IPS-NIHi11 (cell line): ENCODE data around the gene PRKCA.
"Not testable (repeated sequence)": the region's sequence is repeated elsewhere in the genome, so short reads cannot be mapped to it uniquely, and the experiment has no call there.

ENCODE experiments used
- DNase-seq: peaks from one replicate; pipeline ENCODE4 v3.0.0; 2012; ENCODE audit warnings: mixed read lengths, low spot score

PRKCA gene

DNA sequence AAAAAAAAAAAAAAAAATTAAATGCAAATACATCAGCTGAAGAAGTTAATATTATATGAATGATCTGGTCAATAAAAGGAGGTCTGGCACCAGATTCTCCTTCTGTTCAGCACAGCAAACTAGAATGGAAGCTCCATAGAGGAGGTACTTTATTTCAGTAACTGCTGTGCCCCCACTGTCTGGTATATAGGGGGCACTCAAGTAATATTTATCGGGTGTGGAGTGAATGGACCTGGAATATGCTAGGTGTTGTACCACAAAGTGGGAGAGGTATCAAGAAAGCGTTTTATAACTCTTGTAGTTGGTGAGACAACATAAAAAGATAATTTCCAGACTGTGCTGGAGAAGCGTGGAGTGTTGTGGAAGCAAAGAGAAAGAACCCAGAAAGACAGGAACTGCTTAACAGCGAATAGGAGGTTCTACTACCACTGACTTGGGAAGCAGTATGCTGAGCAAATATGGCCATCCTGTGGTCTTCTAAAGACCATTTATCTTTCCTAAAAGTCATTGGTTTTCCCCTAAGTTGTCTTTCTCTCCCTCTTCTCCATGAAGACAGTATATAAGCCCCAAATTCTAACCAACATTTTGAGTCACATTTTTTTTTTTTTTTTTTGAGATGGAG, 12.2 kb upstream of the PRKCA start:
- DNase-seq = no peak

DNA sequence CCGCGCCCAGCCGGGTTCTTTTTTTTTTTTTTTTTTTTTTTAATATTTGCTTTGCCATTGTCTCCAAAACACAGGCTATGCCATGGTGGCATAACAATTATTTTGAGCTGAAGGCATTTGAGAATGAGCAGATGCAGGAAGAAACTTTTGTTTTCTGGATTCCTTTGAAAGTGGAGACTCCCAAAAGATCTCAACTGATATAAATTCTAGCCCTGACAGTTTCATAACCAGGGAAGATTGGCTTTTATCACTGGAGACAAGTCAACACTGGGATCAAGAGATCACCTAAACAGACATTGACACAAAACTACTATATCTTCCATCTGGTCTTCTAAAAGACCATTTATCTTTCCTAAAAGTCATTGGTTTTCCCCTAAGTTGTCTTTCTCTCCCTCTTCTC, 10.1 kb upstream of the PRKCA start:
- DNase-seq = no peak

DNA sequence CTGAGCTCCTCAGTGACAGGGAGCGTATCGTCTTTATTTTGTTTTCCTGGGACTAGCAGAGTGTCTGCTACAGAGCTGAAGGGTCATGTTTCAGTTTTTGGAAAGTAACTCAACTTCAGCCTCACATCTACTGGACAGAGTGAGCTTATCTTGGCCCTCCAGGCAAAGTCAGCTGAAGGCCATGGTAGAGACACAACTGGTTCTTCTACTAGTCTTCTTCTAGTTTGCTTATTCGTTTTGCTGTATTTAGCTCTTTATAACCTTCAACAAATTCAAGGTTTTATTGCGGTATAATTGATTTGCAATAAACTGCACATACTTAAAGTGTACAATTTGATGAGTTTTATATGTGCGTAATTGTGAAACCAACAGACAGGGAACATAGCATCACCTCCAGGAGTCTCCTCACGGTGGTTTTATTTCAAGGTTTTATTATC, 6.1 kb upstream of the PRKCA start:
- DNase-seq = no peak

DNA sequence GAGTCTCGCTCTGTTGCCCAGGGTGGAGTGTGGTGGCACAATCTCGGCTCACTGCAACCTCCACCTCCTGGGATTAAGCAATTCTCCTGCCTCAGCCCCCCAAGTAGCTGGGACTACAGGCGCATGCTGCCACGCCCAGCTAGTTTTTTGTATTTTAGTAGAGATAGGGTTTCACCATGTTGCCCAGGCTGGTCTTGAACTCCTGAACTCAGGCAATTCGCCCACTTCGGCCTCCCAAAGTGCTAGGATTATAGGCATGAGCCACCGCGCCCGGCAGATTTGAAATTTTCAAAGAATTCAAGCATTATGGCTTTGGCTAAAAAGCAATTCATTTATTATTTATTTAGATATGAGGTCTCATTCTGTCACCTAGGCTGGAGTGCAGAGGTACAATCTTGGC, 5.0 kb upstream of the PRKCA start:
- DNase-seq = not testable (repeated sequence)

DNA sequence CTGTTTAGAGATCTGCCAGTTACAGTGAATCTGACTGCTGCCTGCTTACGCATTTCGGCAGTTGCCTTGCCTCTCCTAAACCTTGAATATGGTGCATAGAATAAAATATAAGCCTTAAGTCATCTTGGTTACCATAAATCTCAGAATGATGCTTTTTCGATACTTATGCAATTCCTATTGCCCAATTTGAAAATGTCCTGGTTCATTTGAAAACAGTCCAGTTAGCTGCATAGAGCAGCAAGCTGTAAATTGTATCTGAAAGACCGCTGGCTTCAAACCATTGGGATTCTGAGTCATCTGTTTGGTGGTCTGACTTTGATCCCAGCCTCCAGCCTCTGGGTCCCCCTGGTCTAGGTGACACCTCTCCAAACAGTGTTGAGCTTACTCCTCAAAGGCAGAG, 2.7 kb upstream of the PRKCA start:
- DNase-seq = no peak

DNA sequence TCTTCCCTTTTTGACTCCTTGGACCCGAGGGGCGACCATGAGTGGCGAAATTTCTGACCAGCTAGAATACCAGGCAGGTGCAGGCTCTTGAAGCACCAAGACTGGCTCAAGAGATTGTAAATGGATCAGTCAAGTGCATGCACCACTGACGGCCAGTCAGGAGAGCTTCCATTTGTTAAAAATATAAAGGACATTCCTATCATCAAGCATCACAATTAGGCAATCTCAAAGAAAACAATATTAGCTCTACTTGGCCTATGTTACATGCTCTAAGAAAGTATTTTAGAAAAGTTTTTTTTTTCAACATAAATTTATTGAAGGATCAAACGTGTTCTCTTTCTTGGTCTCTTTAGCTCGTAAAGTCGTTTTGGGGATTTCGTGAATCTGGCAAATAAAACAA, 1.5 kb upstream of the PRKCA start:
- DNase-seq = no peak

DNA sequence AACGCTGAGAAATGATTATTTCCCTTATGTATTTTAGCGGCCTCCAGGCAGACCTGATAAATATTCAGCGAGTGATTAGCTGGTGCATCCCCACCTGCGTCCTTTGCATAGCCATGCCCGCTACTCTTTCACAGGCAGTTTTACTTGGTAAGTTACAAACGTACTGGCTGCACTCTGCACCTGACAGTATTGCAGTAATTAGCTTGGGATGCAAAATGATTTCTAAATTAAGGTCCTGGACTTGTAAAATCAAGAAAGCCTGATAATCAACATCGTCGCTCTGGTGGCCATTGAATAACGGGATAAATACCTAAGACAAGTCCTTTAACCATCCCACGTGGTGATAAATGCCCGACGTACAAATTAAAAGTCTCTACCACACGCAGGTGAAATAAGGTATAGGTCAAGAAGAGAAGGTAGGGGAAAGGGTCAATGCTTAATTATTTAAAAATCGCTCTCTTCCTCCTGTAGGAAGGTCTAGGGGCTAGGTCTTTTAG, 998 bp upstream of the PRKCA start:
- DNase-seq = no peak

DNA sequence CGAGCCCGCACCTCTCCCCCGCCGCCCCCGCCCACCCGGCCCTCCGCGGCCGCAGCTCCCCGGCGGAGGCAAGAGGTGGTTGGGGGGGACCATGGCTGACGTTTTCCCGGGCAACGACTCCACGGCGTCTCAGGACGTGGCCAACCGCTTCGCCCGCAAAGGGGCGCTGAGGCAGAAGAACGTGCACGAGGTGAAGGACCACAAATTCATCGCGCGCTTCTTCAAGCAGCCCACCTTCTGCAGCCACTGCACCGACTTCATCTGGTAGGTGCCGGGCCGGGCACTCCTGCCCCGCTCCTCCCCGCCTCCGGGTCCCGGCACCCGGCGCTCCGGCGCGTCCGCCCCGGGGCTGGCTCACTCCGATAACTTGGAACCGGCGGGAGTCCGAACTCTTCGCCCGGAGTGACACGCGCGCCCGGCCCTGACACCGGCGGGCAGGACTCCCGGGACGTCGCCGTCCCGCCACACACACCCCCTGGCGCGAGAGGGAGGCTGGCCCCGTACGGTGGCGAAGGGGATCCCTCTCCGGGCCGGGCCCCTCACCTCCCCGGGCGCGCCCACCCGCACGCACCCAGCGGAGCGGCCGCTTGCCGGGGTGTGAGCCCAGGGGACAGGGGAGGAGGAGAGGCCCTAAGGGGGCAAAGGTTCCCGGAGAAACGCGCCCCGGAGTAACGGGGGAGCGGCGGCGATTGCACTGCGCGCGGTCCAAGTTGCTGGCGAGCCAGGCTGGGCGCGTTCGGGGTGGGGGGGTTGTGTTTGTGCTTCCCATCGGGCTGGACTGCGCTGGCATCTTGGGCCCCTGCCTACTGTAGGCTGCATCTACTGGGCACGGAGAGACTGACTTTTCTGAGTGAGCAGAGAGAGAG, 581 bp downstream of the PRKCA start:
- DNase-seq = peak; percentile 43

DNA sequence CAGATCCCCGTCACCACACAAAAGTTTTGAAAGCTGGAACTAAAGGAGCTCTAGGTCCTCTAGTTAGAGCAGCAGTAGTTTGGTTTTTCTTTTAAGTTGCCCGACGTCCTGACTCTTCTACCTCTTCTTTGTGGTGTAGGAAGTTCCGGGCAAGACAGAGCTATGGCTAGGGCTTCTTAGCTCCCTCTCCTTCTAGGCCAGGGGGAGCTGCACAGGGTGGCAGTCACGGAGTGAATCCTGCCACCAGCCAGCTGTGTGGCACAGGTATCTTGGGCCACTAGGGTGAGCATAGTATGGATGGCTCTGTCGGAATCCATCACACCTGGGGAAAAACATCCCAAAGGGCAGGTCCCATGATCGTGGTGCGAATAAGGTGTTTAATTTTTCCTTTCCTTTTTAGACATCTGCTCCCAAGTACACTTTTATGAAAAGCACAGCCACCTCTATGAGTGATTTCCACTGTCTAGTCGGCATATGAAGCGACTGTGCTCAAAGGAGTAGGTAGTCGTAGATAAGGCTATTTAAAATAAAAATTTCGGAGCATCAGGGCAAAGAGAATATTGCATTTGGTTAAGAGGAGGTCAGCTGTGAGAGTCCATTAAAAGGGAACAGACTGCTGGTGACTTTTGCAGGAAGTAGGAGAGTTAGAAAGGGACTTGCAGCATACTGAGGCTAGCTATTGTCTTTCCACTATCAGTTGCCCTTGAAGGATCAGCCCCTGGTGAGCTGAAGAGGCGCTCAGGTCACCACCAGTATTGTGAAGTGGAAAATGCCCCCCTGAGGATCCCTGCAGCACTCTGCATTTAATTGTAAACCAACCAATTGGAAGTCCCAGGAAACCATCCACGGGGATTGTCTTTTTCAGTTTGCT, 2.1 kb downstream of the PRKCA start:
- DNase-seq = peak; percentile 65

DNA sequence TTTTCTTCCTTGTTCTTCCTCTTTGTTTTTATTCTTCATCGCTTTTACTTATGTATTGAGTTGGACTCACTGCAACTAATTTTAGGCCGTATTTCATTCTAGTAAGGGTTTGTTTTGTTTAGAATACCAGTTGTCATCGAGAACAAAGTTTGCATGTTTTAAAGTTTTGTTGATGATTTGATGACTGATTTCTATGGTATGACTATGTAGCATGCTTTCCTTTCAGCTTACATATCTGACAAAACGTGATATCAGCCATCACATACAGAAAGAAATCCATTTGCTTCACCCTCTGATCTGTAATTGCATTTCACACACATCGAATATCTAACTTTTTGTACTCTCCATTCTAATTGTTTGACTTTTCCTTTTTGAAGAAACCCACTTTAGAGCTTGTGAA, 4.0 kb downstream of the PRKCA start:
- no peak for DNase-seq

DNA sequence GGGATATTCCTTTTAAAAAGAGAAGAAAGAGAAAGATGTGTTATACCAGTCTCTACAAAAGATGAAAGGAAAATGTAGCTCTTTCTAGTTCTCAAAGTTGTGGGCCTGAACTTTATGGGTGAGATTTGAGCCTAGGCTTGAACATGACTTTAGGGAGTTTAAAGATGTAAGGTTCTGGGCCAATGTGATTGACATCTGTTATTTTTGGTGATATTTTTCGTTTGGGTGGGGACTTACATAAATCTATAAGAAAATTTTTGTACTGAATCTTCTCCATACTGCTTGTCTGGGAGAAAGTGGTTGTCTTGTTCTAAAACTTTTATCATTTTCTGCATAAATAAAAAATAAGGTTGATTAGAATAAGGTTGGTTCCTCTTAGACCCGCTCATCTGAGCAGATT, 4.8 kb downstream of the PRKCA start:
- no peak for DNase-seq

DNA sequence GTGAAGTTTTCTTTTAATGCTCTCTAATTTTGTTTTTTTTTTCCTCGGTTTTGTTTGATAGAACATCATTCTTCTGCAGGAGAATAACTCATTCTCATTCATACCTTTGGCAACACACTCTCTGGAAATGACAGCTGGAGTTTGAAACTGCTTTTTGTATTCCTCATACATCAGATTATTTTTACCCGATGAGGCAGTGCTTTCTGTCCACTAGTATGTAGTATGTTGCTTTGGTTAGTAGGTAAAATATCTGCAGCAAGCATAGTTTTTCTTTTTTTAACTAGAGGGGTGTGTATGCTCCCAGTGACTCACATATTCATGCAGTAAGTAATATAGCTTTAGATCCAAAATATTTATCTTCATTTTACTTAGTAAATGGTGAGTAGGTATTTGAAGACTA, 6.4 kb downstream of the PRKCA start:
- DNase-seq = no peak

DNA sequence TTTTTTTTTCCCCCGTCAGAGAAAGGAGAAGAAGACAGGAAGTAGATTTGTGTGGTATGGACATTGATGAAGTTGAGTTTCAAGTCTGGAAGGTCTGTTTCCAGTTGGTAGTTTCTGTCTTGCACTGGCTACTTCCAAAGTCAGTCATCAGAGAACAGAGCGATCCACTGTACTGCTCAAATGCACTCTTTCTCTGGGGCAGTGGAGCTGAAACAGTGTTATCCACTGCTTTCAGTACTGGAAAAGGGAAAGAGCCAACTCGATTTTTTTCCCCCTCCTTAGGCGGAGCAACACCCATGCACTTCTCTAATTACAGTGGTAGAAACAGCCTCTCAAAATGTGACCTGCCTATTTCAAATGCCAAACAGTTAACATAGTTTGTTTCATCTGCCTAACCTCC, 7.4 kb downstream of the PRKCA start:
- peak; percentile 17 for DNase-seq

DNA sequence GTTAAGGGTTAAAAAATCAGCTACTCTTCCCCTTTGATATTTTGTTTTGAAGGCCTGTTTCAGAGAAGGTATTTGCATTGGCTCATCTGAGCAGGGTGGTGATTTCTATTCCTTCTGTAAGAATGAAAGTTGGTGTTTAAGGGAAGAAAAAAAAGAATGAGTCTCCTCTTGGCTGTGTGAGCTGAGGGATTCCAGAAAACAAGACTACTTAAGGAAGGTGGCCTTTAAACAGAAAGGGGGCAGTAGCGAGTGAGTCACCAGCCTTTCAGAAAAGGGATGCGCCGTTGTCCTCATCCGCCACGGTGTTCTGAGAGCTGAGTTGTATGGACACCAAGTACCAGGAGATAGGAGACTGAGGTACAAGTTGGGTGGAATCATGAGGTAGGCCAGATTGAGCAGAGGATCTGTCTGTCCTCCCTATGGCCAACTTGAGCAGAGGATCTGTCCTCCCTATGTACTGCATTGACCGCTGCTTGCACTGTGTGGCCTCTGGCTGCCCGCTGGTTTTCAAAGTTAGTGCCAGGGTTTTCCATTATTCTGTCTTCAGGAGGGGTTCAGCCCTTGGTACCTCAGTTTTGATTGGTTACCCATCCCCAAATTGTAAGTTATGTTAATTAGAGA, 8.2 kb downstream of the PRKCA start:
- peak; percentile 35 for DNase-seq

DNA sequence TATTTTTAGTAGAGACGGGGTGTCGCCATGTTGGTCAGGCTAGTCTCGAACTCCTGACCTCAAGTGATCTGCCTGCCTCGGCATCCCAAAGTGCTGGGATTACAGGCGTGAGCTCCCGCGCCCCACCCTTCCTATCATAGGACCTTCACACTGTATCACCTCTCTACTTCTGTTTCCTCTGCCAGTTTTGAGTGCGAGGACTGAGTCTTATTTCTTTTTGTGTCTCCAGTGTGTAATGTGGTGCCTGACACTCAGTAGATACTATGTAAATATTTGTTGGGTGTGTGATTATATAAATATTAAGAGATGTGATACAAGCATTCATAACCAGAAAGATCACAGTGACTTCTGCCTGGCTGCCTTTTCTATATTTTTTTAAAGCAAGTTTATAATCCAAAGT, 10.5 kb downstream of the PRKCA start:
- DNase-seq = no peak

DNA sequence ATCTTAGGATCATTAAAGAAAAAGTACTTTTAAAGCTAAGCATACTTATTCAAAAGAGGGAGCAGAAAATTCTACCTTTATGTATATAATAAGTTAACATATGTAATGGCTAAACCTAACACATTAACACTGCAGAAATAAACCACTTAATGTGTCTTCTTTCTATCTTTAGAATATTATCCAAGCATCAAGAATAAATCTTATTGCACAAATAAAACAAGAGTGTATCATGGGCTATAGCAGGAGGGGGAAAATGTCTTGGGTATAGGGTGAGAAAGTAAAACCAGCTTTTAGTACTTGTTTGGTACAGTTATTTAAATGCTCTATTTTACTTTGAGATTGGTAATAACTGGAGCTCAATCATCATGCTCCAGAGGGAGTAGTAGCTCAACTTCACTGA, 10.9 kb downstream of the PRKCA start:
- no peak for DNase-seq

DNA sequence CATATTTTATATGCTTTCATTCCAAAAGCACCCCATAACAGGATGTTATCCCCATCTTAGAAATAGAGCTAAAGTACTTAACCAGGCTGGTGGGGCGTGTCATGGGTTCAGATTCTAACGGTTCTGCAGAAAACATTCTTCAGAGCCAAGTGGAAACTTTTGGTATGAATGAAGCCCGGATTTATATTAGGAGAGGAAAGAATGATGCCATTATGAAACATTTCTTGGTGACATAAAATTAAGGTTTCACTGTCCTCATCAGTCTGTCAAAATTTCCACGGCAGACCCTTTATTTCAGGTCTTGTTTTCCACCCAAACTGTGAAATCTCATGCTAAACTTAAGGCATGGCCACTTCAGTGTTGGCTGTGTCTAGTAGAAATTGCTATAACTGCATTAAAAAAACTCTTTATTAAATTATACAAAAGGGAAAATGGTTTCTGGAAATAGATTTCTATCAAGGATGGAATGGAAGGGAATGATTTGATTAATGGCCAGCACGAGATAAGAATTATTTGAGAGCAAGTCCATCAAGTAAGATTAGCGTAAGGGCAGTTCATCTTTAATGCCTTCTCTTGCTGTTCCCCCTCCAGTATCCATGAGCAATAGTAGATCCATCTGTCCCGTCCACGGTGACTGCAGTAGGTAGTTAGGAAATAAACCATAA, 11.7 kb downstream of the PRKCA start:
- DNase-seq = no peak

DNA sequence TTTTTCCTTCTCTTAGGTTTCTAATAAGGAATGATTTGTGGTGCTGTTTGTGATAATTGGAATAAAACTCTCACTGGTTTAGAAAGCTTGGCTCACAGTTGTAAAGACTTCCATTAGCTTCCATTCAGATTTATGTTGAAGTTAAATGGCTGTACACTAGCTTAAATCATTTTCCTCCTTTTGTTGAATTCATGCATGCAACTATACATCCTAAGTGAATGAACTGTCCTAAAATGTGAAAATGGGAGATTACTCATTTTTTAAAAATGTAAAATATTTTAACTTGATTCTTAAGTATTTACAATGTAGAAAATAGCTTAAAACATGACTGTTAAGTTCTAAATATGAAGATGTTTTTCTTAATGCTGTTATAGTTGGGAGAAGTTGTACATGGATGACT, 15.2 kb downstream of the PRKCA start:
- DNase-seq = no peak

DNA sequence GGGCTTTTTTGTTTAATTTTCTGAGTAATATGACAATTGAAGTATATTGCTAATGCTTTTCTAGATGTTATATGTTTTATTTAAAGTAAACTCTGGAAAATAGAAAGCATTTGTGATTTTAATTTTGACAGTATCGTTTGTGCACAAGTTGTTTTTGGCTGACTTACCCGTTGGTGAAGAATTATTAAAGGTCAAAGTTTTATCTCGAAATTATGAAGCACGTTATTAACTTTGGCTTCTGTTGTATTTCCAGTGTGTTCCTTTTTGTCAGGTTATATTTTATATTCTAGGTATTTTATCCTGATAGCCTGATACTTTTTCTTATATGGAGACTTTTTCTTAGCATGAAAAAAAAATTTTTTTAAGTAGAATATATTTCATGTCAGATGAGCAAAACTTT, 16.8 kb downstream of the PRKCA start:
- DNase-seq = no peak

DNA sequence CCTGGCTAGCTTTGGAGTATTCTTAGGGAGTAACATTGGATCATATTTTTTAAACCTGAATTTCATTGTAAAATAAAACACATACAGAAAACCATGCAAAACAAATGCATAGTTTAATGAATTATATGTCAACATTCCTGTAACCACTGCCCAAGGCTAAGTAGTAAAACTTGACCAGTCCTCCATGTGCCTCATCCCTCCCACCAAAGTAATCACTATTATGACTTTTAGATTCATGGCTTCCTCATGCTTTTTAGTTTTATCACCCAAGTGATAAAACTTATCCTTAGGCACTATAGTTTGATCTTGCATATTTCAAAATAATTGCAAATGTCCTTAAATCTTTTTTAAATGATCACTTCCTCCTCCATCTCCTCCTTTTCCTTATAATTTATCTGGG, 20.4 kb downstream of the PRKCA start:
- DNase-seq = no peak

DNA sequence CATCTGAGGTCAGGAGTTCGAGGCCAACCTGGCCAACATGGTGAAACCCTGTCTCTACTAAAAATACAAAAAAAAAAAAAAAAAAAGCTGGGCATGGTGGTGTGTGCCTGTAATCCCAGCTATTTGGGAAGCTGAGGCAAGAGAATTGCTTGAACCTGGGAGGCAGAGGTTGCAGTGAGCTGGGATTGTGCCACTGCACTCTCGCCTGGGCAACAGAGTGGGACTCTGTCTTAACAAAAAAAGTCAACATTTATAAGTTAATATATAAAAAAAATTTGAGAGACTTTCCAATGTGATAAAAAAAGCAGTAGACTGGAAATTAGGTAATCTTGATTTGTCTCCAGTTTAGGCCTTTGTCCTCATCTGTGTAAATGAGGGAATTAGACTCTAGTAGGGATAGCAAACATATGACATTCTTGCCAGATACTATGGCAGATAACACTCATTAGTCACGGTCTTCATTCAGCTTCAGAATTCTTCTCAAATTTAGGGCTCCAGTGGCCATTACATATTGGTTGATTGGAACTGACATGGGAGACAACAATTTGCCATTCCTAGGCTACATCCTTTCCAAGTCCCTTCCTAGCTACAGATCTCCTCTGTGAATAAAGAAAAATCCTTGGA, 22.1 kb downstream of the PRKCA start:
- DNase-seq = not testable (repeated sequence)
